ENCODE data around the gene IL17B. TPM values are rescaled to one million over a fixed set of nuclear protein-coding genes. Genes with fewer than 3 reads are reported as not detected.

Gene IL17B, protein sequence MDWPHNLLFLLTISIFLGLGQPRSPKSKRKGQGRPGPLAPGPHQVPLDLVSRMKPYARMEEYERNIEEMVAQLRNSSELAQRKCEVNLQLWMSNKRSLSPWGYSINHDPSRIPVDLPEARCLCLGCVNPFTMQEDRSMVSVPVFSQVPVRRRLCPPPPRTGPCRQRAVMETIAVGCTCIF
- not detected for total RNA-seq

- no peak for DNase-seq
- H3K27me3 Mint-ChIP-seq: no peaks in the 10 kb centered on the region
- no peaks in the 10 kb centered on the region for H3K9me3 Mint-ChIP-seq
- H3K4me1 Mint-ChIP-seq: no peaks in the 10 kb centered on the region
- no peak within 1 kb of the TSS for H3K4me3 Mint-ChIP-seq
- ChIA-PET CTCF (interaction anchor here (1.0 to 1.5 kb wide), 6 partner anchors 10 to 196 kb away, joined by 3 to 6 read pairs (median 3); no protein-coding TSS in a partner anchor), POLR2A (no interaction called here)
- no peaks in the 10 kb centered on the region for H3K36me3 Mint-ChIP-seq (ENCODE audit: low read depth)
- no peak within 1 kb of the TSS for H3K27ac Mint-ChIP-seq
Observed at GRCh38 chr5:149379177-149379761, at the start of gene IL17B. TSS of gene IL17B (minus strand) at chr5:149379292. CDS start at chr5:149379225, 67 bp downstream.

DNA sequence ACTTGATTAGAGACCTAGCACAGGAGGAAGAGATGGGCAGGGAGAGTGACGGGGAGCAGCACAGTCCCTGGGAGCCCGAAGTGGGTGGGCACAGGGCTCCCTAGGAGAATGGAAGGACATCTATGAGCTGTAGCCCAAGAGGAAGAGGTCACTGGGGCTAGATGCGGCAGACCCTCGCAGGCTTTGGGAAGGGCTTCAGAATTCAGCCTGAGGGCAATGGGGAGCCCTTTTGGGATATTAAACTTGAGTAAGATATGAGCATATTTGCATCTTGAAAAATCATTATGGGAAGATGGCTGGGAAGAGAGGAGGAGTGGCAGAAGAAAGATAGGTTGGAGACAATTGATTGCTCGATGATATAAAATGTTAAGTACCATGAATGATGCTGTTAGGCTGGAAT is 48.9 kb upstream of the IL17B start:
- POLR2A ChIA-PET: no interaction called here
- H3K27ac Mint-ChIP-seq: no peak overlapping the region

DNA sequence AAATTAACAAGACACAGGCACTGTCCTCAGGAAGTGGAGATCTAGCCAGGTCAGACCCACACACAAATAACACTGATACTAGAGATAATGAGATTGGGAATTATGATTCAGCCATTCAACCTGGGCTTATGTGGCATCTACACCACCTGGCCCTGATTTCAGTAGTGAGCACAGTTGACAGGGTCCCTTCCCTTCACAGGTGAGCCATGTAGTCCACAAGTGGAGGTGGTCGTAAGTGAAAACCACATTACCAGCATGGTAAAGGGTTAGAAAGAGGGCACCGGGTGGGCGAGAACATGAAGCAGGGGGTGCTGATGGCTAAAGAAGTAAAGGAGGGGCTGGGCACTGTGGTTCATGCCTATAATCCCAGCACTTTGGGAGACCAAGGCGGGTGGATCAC is 48.3 kb upstream of the IL17B start:
- no peak for DNase-seq
- POLR2A ChIA-PET: no interaction called here
- Mint-ChIP-seq H3K9me3 (no peaks in the 10 kb centered on the region), H3K27ac (no peak overlapping the region), H3K36me3 (ENCODE audit: low read depth) (no peaks in the 10 kb centered on the region), H3K4me1 (peaks cover 18% of the 10 kb centered on the region), H3K27me3 (no peaks in the 10 kb centered on the region), H3K4me3 (no peak overlapping the region)
- CTCF ChIA-PET: interaction anchor here (1.1 kb wide), 1 partner anchor 95 kb away, joined by 3 read pairs; no protein-coding TSS in a partner anchor

More for the DNA sequence above, 48.9 kb upstream of the IL17B start:
- Mint-ChIP-seq H3K4me3 (no peak overlapping the region), H3K4me1 (peaks cover 14% of the 10 kb centered on the region), H3K36me3 (ENCODE audit: low read depth) (no peaks in the 10 kb centered on the region), H3K27me3 (no peaks in the 10 kb centered on the region), H3K9me3 (no peaks in the 10 kb centered on the region)
- DNase-seq: no peak
- CTCF ChIA-PET: interaction anchor here (1.0 to 1.1 kb wide), 2 partner anchors 17 to 96 kb away, joined by 3 read pairs; no protein-coding TSS in a partner anchor

GRCh38 chr5:149426931-149427330 is 47.8 kb upstream of the IL17B start:
- POLR2A ChIA-PET: no interaction called here
- no peak overlapping the region for H3K4me3 Mint-ChIP-seq
- H3K27ac Mint-ChIP-seq: no peak overlapping the region
- H3K36me3 Mint-ChIP-seq (ENCODE audit: low read depth): no peaks in the 10 kb centered on the region
- H3K27me3 Mint-ChIP-seq: no peaks in the 10 kb centered on the region
- H3K4me1 Mint-ChIP-seq: peaks cover 22% of the 10 kb centered on the region
- CTCF ChIA-PET: interaction anchor here (0.6 kb wide), 1 partner anchor 47 kb away, joined by 3 read pairs; no protein-coding TSS in a partner anchor
- no peak for DNase-seq
- H3K9me3 Mint-ChIP-seq: no peaks in the 10 kb centered on the region

GRCh38 chr5:149425729-149426128 is 46.6 kb upstream of the IL17B start:
- POLR2A ChIA-PET: no interaction called here
- peaks cover 18% of the 10 kb centered on the region for H3K4me1 Mint-ChIP-seq
- H3K27me3 Mint-ChIP-seq: no peaks in the 10 kb centered on the region
- H3K36me3 Mint-ChIP-seq (ENCODE audit: low read depth): no peaks in the 10 kb centered on the region
- H3K4me3 Mint-ChIP-seq: no peak overlapping the region
- H3K27ac Mint-ChIP-seq: no peak overlapping the region
- H3K9me3 Mint-ChIP-seq: no peaks in the 10 kb centered on the region
- no peak for DNase-seq
- CTCF ChIA-PET: interaction anchor here (0.6 to 4.5 kb wide), 3 partner anchors 9 to 146 kb away, joined by 3 to 21 read pairs (median 3); no protein-coding TSS in a partner anchor

GRCh38 chr5:149424371-149425315 is 45.6 kb upstream of the IL17B start:
- H3K27me3 Mint-ChIP-seq: no peaks in the 10 kb centered on the region
- ChIA-PET POLR2A (no interaction called here), CTCF (interaction anchor here (0.9 to 4.5 kb wide), 3 partner anchors 8 to 16 kb away, joined by 3 to 21 read pairs (median 3); no protein-coding TSS in a partner anchor)

GRCh38 chr5:149423794-149424268 is 44.7 kb upstream of the IL17B start:
- no peaks in the 10 kb centered on the region for H3K36me3 Mint-ChIP-seq (ENCODE audit: low read depth)
- CTCF ChIA-PET: interaction anchor here (4.5 kb wide), 1 partner anchor 17 kb away, joined by 21 read pairs; no protein-coding TSS in a partner anchor
- H3K27ac Mint-ChIP-seq: no peak overlapping the region
- POLR2A ChIA-PET: no interaction called here
- peaks cover 12% of the 10 kb centered on the region for H3K4me1 Mint-ChIP-seq
- DNase-seq: no peak
- no peaks in the 10 kb centered on the region for H3K9me3 Mint-ChIP-seq
- no peak overlapping the region for H3K4me3 Mint-ChIP-seq
- H3K27me3 Mint-ChIP-seq: no peaks in the 10 kb centered on the region

More at GRCh38 chr5:149424371-149425315, 45.6 kb upstream of the IL17B start:
- no peaks in the 10 kb centered on the region for H3K36me3 Mint-ChIP-seq (ENCODE audit: low read depth)
- no peak for DNase-seq
- H3K9me3 Mint-ChIP-seq: no peaks in the 10 kb centered on the region
- H3K4me1 Mint-ChIP-seq: peaks cover 12% of the 10 kb centered on the region
- no peak overlapping the region for H3K4me3 Mint-ChIP-seq
- no peak overlapping the region for H3K27ac Mint-ChIP-seq

- DNase-seq: no peak
- ChIA-PET POLR2A (no interaction called here), CTCF (interaction anchor here (0.5 to 4.5 kb wide), 4 partner anchors 9 to 111 kb away, joined by 3 to 21 read pairs (median 4); no protein-coding TSS in a partner anchor)
- Mint-ChIP-seq H3K27me3 (no peaks in the 10 kb centered on the region), H3K27ac (no peak overlapping the region), H3K4me3 (no peak overlapping the region), H3K4me1 (peaks cover 12% of the 10 kb centered on the region), H3K9me3 (no peaks in the 10 kb centered on the region), H3K36me3 (ENCODE audit: low read depth) (no peaks in the 10 kb centered on the region)
Observed at GRCh38 chr5:149423049-149423793, 44.1 kb upstream of the IL17B start.

DNA sequence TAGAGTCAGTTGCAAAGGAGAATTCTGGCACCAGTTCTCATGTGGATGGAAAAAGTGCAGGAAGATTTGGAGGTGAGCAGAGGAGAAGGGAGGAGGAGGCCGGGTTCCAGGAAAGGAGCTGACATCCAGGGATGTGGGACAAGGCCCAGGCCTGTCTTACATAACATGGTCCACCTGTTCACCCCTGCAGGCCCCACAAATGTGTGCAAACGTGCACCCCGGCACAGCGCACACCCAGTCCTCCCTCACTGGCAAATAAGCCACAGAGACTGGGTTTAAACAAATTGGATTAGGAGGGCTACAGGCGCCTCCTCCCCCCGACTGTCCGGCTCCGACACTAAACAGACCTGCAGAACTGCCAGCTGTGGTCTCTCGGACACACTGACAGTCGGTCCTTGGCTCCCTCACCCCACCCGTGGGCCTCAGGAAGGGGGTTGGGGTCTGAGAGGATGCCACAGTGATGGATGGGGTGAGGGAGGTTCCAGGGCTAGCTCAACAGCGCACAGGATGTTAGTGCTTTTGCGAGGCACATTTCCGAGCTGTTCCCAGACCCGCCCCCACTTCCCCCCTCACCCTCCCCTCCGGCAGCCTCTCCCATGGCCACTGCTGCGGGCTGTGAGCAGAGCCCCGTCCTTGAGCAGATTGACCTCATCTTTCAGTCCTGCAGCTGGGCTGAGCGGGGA is 43.4 kb upstream of the IL17B start:
- no peak overlapping the region for H3K4me3 Mint-ChIP-seq
- DNase-seq: no peak
- H3K27ac Mint-ChIP-seq: no peak overlapping the region
- no peaks in the 10 kb centered on the region for H3K36me3 Mint-ChIP-seq (ENCODE audit: low read depth)
- CTCF ChIA-PET: interaction anchor here (0.5 to 4.5 kb wide), 4 partner anchors 8 to 112 kb away, joined by 3 to 21 read pairs (median 4); no protein-coding TSS in a partner anchor
- peaks cover 12% of the 10 kb centered on the region for H3K4me1 Mint-ChIP-seq
- no peaks in the 10 kb centered on the region for H3K9me3 Mint-ChIP-seq
- POLR2A ChIA-PET: no interaction called here
- no peaks in the 10 kb centered on the region for H3K27me3 Mint-ChIP-seq

DNA sequence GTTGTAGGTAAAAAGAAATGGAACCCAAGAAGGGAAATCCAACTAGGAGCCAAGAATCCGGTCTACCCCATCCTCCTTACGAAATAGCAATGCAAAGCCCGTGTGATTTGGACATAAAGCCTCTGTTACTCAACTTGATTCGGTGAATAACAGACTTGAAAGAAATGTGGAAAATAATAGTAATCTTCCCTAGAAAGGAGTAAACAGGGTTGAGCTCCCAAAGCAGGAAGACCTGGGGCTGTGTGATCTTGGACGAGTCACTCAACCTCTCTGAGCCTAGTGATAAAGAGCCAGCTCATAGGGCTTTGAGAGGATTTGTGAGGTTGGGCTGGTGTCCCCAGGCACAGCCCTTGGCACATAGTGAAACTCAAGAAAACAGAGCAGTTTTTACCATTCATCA is 42.7 kb upstream of the IL17B start:
- peaks cover 12% of the 10 kb centered on the region for H3K4me1 Mint-ChIP-seq
- CTCF ChIA-PET: interaction anchor here (0.6 to 4.5 kb wide), 2 partner anchors 19 to 24 kb away, joined by 4 to 21 read pairs; no protein-coding TSS in a partner anchor
- H3K27me3 Mint-ChIP-seq: no peaks in the 10 kb centered on the region
- POLR2A ChIA-PET: no interaction called here
- DNase-seq: no peak
- H3K27ac Mint-ChIP-seq: no peak overlapping the region
- no peaks in the 10 kb centered on the region for H3K9me3 Mint-ChIP-seq
- H3K36me3 Mint-ChIP-seq (ENCODE audit: low read depth): no peaks in the 10 kb centered on the region
- H3K4me3 Mint-ChIP-seq: no peak overlapping the region

DNA sequence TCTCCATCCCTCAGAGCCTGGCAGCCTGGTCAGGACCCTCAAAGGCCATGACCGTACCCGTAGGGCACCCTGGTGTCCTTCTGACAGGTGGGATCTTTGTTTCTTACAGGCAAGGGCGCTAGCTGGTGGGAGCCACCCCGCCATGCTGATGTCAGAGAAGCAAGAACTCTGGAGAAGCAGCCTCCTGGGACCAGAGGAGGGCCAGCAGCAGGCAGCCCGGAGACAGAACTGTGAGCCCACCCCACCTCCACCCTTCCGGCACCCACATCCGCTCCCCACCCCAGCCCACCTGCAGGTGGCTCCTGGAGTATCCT is 42.2 kb upstream of the IL17B start:
- Mint-ChIP-seq H3K4me1 (peaks cover 12% of the 10 kb centered on the region), H3K9me3 (no peaks in the 10 kb centered on the region), H3K27me3 (no peaks in the 10 kb centered on the region), H3K27ac (no peak overlapping the region), H3K36me3 (ENCODE audit: low read depth) (no peaks in the 10 kb centered on the region), H3K4me3 (no peak overlapping the region)
- CTCF ChIA-PET: interaction anchor here (0.6 kb wide), 1 partner anchor 24 kb away, joined by 4 read pairs; no protein-coding TSS in a partner anchor
- POLR2A ChIA-PET: no interaction called here
- no peak for DNase-seq
